ENCODE data around the gene DENND4B.

DNA sequence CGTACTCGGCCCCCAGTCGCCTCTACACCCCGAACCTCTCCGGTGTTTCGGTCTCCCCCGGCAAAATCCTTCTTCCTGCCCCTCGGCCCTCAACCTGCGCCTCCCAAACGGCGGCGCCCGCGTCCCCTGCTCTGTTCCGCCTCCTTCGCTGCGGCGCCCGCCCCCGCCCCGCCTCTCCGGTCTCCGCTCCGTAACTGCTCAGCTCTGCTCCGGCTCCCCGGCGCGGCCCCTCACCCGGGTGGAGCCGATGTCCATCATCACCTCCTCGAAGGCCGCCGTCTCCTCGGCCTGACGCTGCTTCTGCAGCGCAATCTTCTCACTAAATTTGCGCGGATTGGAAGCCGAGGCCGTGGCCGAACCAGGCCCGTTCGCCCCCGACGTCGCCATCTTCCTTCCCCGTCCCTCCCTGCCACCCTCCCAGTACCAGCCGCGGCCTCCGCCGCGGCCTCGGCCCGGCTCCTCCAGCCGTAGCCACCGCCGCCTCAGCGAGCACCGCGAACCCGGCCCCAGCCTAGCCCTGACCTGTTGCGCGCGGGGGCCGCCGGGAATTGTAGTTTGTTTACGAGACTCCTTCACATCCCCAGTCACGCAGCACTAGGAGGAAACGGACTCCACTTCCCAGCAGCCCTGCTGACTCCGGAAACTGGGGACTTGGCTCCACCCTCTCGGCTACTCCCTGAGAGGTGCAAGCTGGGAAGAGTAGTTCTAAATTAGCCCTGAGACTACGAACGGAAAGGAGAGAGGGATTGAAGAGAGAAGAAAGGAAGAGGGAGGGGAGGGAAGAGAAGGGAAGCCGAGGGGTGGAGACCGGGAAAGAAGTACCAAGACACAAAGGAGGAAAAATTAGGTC lies 11.8 kb upstream of the DENND4B start, which contains the start of gene CRTC2:
- peak; percentile 66; the same call in 1 of the 2 replicates for TF ChIP-seq ATF4 (CRISPR knock-in tag; IDR thresholded peaks at IDR 0.05)
- TF ChIP-seq SMAD2 (IDR thresholded peaks at IDR 0.05; ENCODE audit: low read depth, low read length), result no peak
- peak; percentile 90 for TF ChIP-seq SP1 (CRISPR knock-in tag; IDR thresholded peaks at IDR 0.05)

Data from K562 (cell line).